NCI-H2171 treated with DMSO at 0.1 percent for 48 hours (cell line): Measurements from ENCODE around the gene NAA11.
A peak's percentile ranks its signal among the peaks of the same experiment; 100 is the strongest.

Experiments used
- DNase-seq: peaks from one replicate; lab custom pipeline; 2025; lab: John Stamatoyannopoulos, UW

Gene NAA11

GRCh38 chr4:79325864-79326328, at the start of gene NAA11:
Gene NAA11, minus strand, starts transcription at chr4:79326061. Its CDS starts 184 bp downstream, at chr4:79325877.
- no peak for DNase-seq

GRCh38 chr4:79370026-79370425, 44.2 kb upstream of the NAA11 start:
- DNase-seq, result no peak

- no peak for DNase-seq
These were observed 41.2 kb upstream of the NAA11 start for GRCh38 chr4:79367096-79367495.

GRCh38 chr4:79366422-79366821, 40.6 kb upstream of the NAA11 start:
- DNase-seq, result no peak

- DNase-seq, result peak; percentile 79
These were observed 38.2 kb upstream of the NAA11 start for GRCh38 chr4:79364061-79364460.

- peak; percentile 76 for DNase-seq
These were observed 36.8 kb upstream of the NAA11 start for GRCh38 chr4:79362626-79363025.

- no peak for DNase-seq
These were observed 34.1 kb upstream of the NAA11 start for GRCh38 chr4:79360006-79360405.

GRCh38 chr4:79358438-79358837, 32.6 kb upstream of the NAA11 start:
- DNase-seq, result peak; percentile 27

- DNase-seq, result no peak
These were observed 31.5 kb upstream of the NAA11 start for GRCh38 chr4:79357365-79357764.

GRCh38 chr4:79353075-79353474, 27.2 kb upstream of the NAA11 start:
- no peak for DNase-seq

- no peak for DNase-seq
These were observed 22.5 kb upstream of the NAA11 start for GRCh38 chr4:79348405-79348804.

GRCh38 chr4:79341893-79342653, 16.2 kb upstream of the NAA11 start:
- DNase-seq, result peak; percentile 29

- no peak for DNase-seq
These were observed 14.7 kb upstream of the NAA11 start for GRCh38 chr4:79340568-79340967.

- DNase-seq, result peak; percentile 63
These were observed 12.3 kb upstream of the NAA11 start for GRCh38 chr4:79338148-79338547.

GRCh38 chr4:79334783-79335182, 8.9 kb upstream of the NAA11 start:
- peak; percentile 89 for DNase-seq

- peak; percentile 75 for DNase-seq
These were observed 8.5 kb upstream of the NAA11 start for GRCh38 chr4:79334341-79334740.

- DNase-seq, result peak; percentile 28
These were observed 5.4 kb upstream of the NAA11 start for GRCh38 chr4:79331126-79331876.

- DNase-seq, result no peak
These were observed 4.9 kb upstream of the NAA11 start for GRCh38 chr4:79330720-79331119.

GRCh38 chr4:79325436-79325835, 425 bp downstream of the NAA11 start:
- no peak for DNase-seq

- no peak for DNase-seq
These were observed 5.9 kb downstream of the NAA11 start for GRCh38 chr4:79319975-79320374.

- DNase-seq, result peak; percentile 47
These were observed 8.2 kb downstream of the NAA11 start for GRCh38 chr4:79317711-79318110.

GRCh38 chr4:79315891-79316290, 10.0 kb downstream of the NAA11 start:
- peak; percentile 97 for DNase-seq

GRCh38 chr4:79311279-79311678, 14.6 kb downstream of the NAA11 start:
- no peak for DNase-seq
